GM23338 (cell line): ENCODE results near the gene GRIK4. TPM values are rescaled to one million over a fixed set of nuclear protein-coding genes. Genes with fewer than 3 reads are reported as not detected.

Experiments
- ATAC-seq: fragments of 200-7000 bp; cut with Tn5 transposase; 3 replicates; pipeline ENCODE4 v1.9.1; 2020
- DNase-seq: peaks from one replicate; pipeline ENCODE4 v3.0.0-alpha.2; 2015; ENCODE audit warnings: low spot score
- H2AFZ ChIP-seq: fragments of 200-600 bp; sonication (generic); 2 replicates; pipeline ENCODE4 v1.8.0; 2016; ENCODE audit warnings: antibody characterized with exemption, mild to moderate bottlenecking, moderate library complexity
- H3F3A ChIP-seq: fragments of 200-600 bp; sonication (generic); replicated peaks from 2 replicates; pipeline ENCODE4 v1.8.0; 2017; ENCODE audit warnings: antibody characterized with exemption, mixed run types, low read depth
- H3K27ac ChIP-seq: fragments of 200-600 bp; sonication (generic); 2 replicates; pipeline ENCODE4 v1.6.1; 2016; ENCODE audit warnings: low read depth
- H3K27me3 ChIP-seq: fragments of 200-600 bp; sonication (generic); 2 replicates; pipeline ENCODE4 v1.8.0; 2016; ENCODE audit warnings: mild to moderate bottlenecking, mixed run types, moderate library complexity; ENCODE audit not compliant: insufficient read depth
- H3K36me3 ChIP-seq: fragments of 200-600 bp; sonication (generic); 2 replicates; pipeline ENCODE4 v1.8.0; 2016; ENCODE audit warnings: mild to moderate bottlenecking; ENCODE audit not compliant: insufficient read depth
- H3K4me1 ChIP-seq: fragments of 200-600 bp; sonication (generic); 2 replicates; pipeline ENCODE4 v1.8.0; 2016; ENCODE audit warnings: mild to moderate bottlenecking, moderate library complexity; ENCODE audit not compliant: insufficient read depth
- H3K4me2 ChIP-seq: fragments of 200-600 bp; sonication (generic); 2 replicates; pipeline ENCODE4 v1.7.1; 2017; ENCODE audit warnings: mixed run types
- H3K4me3 ChIP-seq: fragments of 200-600 bp; sonication (generic); 2 replicates; pipeline ENCODE4 v1.6.1; 2016; ENCODE audit warnings: mixed run types
- H3K79me2 ChIP-seq: fragments of 200-600 bp; sonication (generic); replicated peaks from 2 replicates; pipeline ENCODE4 v1.8.0; 2017; ENCODE audit warnings: mild to moderate bottlenecking; ENCODE audit not compliant: insufficient read depth
- H3K9me2 ChIP-seq: fragments of 200-600 bp; sonication (generic); 2 replicates; pipeline ENCODE4 v1.8.0; 2017; ENCODE audit not compliant: insufficient read depth
- H4K20me1 ChIP-seq: fragments of 200-600 bp; sonication (generic); replicated peaks from 2 replicates; pipeline ENCODE4 v1.8.0; 2017; ENCODE audit warnings: mild to moderate bottlenecking; ENCODE audit not compliant: insufficient read depth
- H3K27ac Mint-ChIP-seq: 2 replicates; pipeline ENCODE4 v1.8.0; 2020; ENCODE audit warnings: inconsistent platforms, mild to moderate bottlenecking, moderate library complexity, mixed read lengths
- H3K27me3 Mint-ChIP-seq: 3 replicates; pipeline ENCODE4 v1.8.0; 2022; ENCODE audit warnings: low read depth, mild to moderate bottlenecking, moderate library complexity, mixed read lengths, inconsistent platforms; ENCODE audit not compliant: insufficient read depth, poor library complexity
- H3K36me3 Mint-ChIP-seq: 3 replicates; pipeline ENCODE4 v1.8.0; 2021; ENCODE audit warnings: low read depth, mild to moderate bottlenecking, inconsistent platforms, moderate library complexity, mixed read lengths
- H3K4me1 Mint-ChIP-seq: 3 replicates; pipeline ENCODE4 v1.8.0; 2020; ENCODE audit warnings: mild to moderate bottlenecking, inconsistent platforms, mixed read lengths
- H3K4me3 Mint-ChIP-seq: 3 replicates; pipeline ENCODE4 v1.8.0; 2021; ENCODE audit warnings: moderate library complexity, mild to moderate bottlenecking, inconsistent platforms, mixed read lengths
- H3K9me3 Mint-ChIP-seq: 3 replicates; pipeline ENCODE4 v1.8.0; 2020; ENCODE audit warnings: moderate library complexity, mild to moderate bottlenecking, inconsistent platforms, mixed read lengths
- CREB1 ChIP-seq: fragments of 250-450 bp; sonication (Bioruptor Pico); IDR thresholded peaks from 2 replicates; pipeline ENCODE4 v1.5.0; 2020; ENCODE audit warnings: low read depth, mild to moderate bottlenecking, moderate library complexity
- CTCF ChIP-seq, 2 experiments: fragments of 200-600 bp in 1 of 2; sonication (generic) in 1 of 2; conservative IDR thresholded peaks; 2 replicates each; pipeline versions ENCODE4 v1.5.1 to v1.6.1; 2016 to 2017; ENCODE audit warnings: antibody characterized with exemption in 2 of 2, low read depth in 2 of 2, mild to moderate bottlenecking in 2 of 2, moderate library complexity in 1 of 2
- EZH2 ChIP-seq: fragments of 200-600 bp; sonication (generic); IDR thresholded peaks from one replicate; pipeline ENCODE4 v1.8.0; 2017; ENCODE audit warnings: antibody characterized with exemption, mild to moderate bottlenecking, low read depth; ENCODE audit not compliant: unreplicated experiment
- EZH2phosphoT487 ChIP-seq: fragments of 200-600 bp; sonication (generic); IDR thresholded peaks from one replicate; pipeline ENCODE4 v1.8.1; 2018; ENCODE audit warnings: antibody characterized with exemption; ENCODE audit not compliant: unreplicated experiment
- JUNB ChIP-seq: IDR thresholded peaks from one replicate; pipeline ENCODE4 v1.6.1; 2016; ENCODE audit warnings: antibody characterized with exemption; ENCODE audit not compliant: unreplicated experiment
- NANOG ChIP-seq: IDR thresholded peaks from 2 replicates; pipeline ENCODE4 v1.6.1; 2016; ENCODE audit warnings: antibody characterized with exemption, borderline replicate concordance
- POLR2AphosphoS5 ChIP-seq: IDR thresholded peaks from 2 replicates; pipeline ENCODE4 v1.6.1; 2016; ENCODE audit warnings: antibody characterized with exemption, low read depth
- STAT1 ChIP-seq: IDR thresholded peaks from one replicate; pipeline ENCODE4 v1.6.1; 2016; ENCODE audit warnings: antibody characterized with exemption; ENCODE audit not compliant: unreplicated experiment
- ZNF331 ChIP-seq: fragments of 250-450 bp; sonication (Bioruptor Pico); IDR thresholded peaks from 2 replicates; pipeline ENCODE4 v1.5.0; 2020; ENCODE audit warnings: low read depth, mild to moderate bottlenecking, moderate library complexity
- polyA plus RNA-seq: library from polyadenylated mRNA; unstranded; fragments of >200 nt; fragmentation: Nextera tagmentation; extraction: Ambion mirVana; gene quantifications from 2 replicates; pipeline ENCODE4 v1.2.1, GENCODE V29; 2016
- total RNA-seq: library from RNA; depleted of rRNA; stranded (reverse); fragments of >200 nt; shearing (Covaris generic); gene quantifications from 2 replicates; pipeline ENCODE4 v1.2.3, GENCODE V29; 2014
- TF ChIP-seq, protein P1 (sequence below): IDR thresholded peaks from one replicate; pipeline ENCODE4 v1.6.1; 2018; ENCODE audit warnings: antibody characterized with exemption; ENCODE audit not compliant: unreplicated experiment
- TF ChIP-seq, protein P2 (sequence below): IDR thresholded peaks from 2 replicates; pipeline ENCODE4 v1.6.1; 2016; ENCODE audit warnings: antibody characterized with exemption
- TF ChIP-seq, protein P3 (sequence below): fragments of 250-450 bp; sonication (Bioruptor Pico); IDR thresholded peaks from 2 replicates; pipeline ENCODE4 v1.5.0; 2020; ENCODE audit warnings: mild to moderate bottlenecking, moderate library complexity

The GRIK4 gene
- total and polyA plus RNA-seq, 2 experiments from 2014 or later, result 0.63 to 2.2 TPM

GRCh38 chr11:120520091-120520822, 8.7 kb downstream of the GRIK4 start:
- no peak for TF ChIP-seq JUNB
- no peak for TF ChIP-seq POLR2AphosphoS5
- no peak for TF ChIP-seq ZNF331 (CRISPR knock-in tag)
- TF ChIP-seq EZH2, result no peak
- TF ChIP-seq NANOG, result no peak
- TF ChIP-seq, protein P1, sequence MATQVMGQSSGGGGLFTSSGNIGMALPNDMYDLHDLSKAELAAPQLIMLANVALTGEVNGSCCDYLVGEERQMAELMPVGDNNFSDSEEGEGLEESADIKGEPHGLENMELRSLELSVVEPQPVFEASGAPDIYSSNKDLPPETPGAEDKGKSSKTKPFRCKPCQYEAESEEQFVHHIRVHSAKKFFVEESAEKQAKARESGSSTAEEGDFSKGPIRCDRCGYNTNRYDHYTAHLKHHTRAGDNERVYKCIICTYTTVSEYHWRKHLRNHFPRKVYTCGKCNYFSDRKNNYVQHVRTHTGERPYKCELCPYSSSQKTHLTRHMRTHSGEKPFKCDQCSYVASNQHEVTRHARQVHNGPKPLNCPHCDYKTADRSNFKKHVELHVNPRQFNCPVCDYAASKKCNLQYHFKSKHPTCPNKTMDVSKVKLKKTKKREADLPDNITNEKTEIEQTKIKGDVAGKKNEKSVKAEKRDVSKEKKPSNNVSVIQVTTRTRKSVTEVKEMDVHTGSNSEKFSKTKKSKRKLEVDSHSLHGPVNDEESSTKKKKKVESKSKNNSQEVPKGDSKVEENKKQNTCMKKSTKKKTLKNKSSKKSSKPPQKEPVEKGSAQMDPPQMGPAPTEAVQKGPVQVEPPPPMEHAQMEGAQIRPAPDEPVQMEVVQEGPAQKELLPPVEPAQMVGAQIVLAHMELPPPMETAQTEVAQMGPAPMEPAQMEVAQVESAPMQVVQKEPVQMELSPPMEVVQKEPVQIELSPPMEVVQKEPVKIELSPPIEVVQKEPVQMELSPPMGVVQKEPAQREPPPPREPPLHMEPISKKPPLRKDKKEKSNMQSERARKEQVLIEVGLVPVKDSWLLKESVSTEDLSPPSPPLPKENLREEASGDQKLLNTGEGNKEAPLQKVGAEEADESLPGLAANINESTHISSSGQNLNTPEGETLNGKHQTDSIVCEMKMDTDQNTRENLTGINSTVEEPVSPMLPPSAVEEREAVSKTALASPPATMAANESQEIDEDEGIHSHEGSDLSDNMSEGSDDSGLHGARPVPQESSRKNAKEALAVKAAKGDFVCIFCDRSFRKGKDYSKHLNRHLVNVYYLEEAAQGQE, result no peak
- no peak for TF ChIP-seq STAT1
- TF ChIP-seq EZH2phosphoT487, result no peak
- TF ChIP-seq CREB1 (CRISPR knock-in tag), result no peak
- TF ChIP-seq, protein P2, sequence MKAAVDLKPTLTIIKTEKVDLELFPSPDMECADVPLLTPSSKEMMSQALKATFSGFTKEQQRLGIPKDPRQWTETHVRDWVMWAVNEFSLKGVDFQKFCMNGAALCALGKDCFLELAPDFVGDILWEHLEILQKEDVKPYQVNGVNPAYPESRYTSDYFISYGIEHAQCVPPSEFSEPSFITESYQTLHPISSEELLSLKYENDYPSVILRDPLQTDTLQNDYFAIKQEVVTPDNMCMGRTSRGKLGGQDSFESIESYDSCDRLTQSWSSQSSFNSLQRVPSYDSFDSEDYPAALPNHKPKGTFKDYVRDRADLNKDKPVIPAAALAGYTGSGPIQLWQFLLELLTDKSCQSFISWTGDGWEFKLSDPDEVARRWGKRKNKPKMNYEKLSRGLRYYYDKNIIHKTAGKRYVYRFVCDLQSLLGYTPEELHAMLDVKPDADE, result no peak
- TF ChIP-seq, protein P3, sequence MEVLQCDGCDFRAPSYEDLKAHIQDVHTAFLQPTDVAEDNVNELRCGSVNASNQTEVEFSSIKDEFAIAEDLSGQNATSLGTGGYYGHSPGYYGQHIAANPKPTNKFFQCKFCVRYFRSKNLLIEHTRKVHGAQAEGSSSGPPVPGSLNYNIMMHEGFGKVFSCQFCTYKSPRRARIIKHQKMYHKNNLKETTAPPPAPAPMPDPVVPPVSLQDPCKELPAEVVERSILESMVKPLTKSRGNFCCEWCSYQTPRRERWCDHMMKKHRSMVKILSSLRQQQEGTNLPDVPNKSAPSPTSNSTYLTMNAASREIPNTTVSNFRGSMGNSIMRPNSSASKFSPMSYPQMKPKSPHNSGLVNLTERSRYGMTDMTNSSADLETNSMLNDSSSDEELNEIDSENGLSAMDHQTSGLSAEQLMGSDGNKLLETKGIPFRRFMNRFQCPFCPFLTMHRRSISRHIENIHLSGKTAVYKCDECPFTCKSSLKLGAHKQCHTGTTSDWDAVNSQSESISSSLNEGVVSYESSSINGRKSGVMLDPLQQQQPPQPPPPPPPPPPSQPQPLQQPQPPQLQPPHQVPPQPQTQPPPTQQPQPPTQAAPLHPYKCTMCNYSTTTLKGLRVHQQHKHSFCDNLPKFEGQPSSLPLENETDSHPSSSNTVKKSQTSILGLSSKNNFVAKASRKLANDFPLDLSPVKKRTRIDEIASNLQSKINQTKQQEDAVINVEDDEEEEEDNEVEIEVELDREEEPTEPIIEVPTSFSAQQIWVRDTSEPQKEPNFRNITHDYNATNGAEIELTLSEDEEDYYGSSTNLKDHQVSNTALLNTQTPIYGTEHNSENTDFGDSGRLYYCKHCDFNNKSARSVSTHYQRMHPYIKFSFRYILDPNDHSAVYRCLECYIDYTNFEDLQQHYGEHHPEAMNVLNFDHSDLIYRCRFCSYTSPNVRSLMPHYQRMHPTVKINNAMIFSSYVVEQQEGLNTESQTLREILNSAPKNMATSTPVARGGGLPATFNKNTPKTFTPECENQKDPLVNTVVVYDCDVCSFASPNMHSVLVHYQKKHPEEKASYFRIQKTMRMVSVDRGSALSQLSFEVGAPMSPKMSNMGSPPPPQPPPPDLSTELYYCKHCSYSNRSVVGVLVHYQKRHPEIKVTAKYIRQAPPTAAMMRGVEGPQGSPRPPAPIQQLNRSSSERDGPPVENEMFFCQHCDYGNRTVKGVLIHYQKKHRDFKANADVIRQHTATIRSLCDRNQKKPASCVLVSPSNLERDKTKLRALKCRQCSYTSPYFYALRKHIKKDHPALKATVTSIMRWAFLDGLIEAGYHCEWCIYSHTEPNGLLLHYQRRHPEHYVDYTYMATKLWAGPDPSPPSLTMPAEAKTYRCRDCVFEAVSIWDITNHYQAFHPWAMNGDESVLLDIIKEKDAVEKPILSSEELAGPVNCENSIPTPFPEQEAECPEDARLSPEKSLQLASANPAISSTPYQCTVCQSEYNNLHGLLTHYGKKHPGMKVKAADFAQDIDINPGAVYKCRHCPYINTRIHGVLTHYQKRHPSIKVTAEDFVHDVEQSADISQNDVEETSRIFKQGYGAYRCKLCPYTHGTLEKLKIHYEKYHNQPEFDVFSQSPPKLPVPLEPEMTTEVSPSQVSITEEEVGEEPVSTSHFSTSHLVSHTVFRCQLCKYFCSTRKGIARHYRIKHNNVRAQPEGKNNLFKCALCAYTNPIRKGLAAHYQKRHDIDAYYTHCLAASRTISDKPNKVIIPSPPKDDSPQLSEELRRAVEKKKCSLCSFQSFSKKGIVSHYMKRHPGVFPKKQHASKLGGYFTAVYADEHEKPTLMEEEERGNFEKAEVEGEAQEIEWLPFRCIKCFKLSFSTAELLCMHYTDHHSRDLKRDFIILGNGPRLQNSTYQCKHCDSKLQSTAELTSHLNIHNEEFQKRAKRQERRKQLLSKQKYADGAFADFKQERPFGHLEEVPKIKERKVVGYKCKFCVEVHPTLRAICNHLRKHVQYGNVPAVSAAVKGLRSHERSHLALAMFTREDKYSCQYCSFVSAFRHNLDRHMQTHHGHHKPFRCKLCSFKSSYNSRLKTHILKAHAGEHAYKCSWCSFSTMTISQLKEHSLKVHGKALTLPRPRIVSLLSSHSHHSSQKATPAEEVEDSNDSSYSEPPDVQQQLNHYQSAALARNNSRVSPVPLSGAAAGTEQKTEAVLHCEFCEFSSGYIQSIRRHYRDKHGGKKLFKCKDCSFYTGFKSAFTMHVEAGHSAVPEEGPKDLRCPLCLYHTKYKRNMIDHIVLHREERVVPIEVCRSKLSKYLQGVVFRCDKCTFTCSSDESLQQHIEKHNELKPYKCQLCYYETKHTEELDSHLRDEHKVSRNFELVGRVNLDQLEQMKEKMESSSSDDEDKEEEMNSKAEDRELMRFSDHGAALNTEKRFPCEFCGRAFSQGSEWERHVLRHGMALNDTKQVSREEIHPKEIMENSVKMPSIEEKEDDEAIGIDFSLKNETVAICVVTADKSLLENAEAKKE, result no peak
- no peak for TF ChIP-seq CTCF (conservative IDR thresholded peaks at IDR 0.05; ENCODE audit: low read depth in 2 of 2)
- Mint-ChIP-seq H3K9me3 (no peaks in the 10 kb centered on the region; the same call in 2 of the 3 replicates), H3K27me3 (peaks cover 23% of the 10 kb centered on the region), H3K27ac (no peak overlapping the region), H3K4me1 (peaks cover 42% of the 10 kb centered on the region), H3K36me3 (no peaks in the 10 kb centered on the region; the same call in 2 of the 3 replicates), H3K4me3 (no peak overlapping the region)
- no peaks in the 10 kb centered on the region for H3F3A ChIP-seq
- no peak overlapping the region for H3K4me3 ChIP-seq
- H2AFZ ChIP-seq, result no peak overlapping the region
- peaks cover 27% of the 10 kb centered on the region; the same call in 1 of the 2 replicates for H3K4me1 ChIP-seq
- H3K27ac ChIP-seq, result no peak overlapping the region
- H3K27me3 ChIP-seq, result no peaks in the 10 kb centered on the region
- ATAC-seq (no peak), DNase-seq (no peak)
- H4K20me1 ChIP-seq, result no peaks in the 10 kb centered on the region
- no peak overlapping the region for H3K4me2 ChIP-seq
- H3K36me3 ChIP-seq, result no peaks in the 10 kb centered on the region
- H3K9me2 ChIP-seq, result no peaks in the 10 kb centered on the region
- H3K79me2 ChIP-seq, result no peaks in the 10 kb centered on the region
